Measurements from ENCODE around the gene TOR4A.

The TOR4A gene

GRCh38 chr9:137278061-137278701 lies 655 bp downstream of the TOR4A start:
- no peaks in the 10 kb centered on the region for H3K9me3 ChIP-seq (ENCODE audit: low read depth, low read length)
- no peaks in the 10 kb centered on the region; the same call in 1 of the 2 replicates for H3K36me3 ChIP-seq (ENCODE audit: insufficient read depth, low read length)
- TF ChIP-seq FOXP2 (optimal IDR thresholded peaks at IDR 0.05; ENCODE audit: control extremely low read depth, extremely low read length, insufficient read depth) = no peak
- no peak for TF ChIP-seq POLR2AphosphoS5 (IDR thresholded peaks at IDR 0.05; ENCODE audit: borderline replicate concordance, low read depth, low read length)
- no peak for TF ChIP-seq EZH2 (IDR thresholded peaks at IDR 0.05)
- no peak for DNase-seq (ENCODE audit: low read depth, low spot score)
- H3K9ac ChIP-seq (ENCODE audit: insufficient read length) = no peak overlapping the region
- H3K27ac ChIP-seq = peak overlapping the region; percentile 82; the same call in 1 of the 2 replicates
- no peak overlapping the region for H3K4me3 ChIP-seq

GRCh38 chr9:137278721-137279711 lies 1.5 kb downstream of the TOR4A start:
- no peaks in the 10 kb centered on the region for H3K9me3 ChIP-seq (ENCODE audit: low read depth, low read length)
- no peak for TF ChIP-seq FOXP2 (optimal IDR thresholded peaks at IDR 0.05; ENCODE audit: control extremely low read depth, extremely low read length, insufficient read depth)
- no peak overlapping the region for H3K27ac ChIP-seq
- H3K36me3 ChIP-seq (ENCODE audit: insufficient read depth, low read length) = no peaks in the 10 kb centered on the region
- DNase-seq (ENCODE audit: low read depth, low spot score) = no peak
- H3K9ac ChIP-seq (ENCODE audit: insufficient read length) = no peak overlapping the region
- H3K4me3 ChIP-seq = no peak overlapping the region

GRCh38 chr9:137279741-137280473 lies 2.4 kb downstream of the TOR4A start:
- no peak overlapping the region for H3K27ac ChIP-seq
- no peak overlapping the region for H3K4me3 ChIP-seq
- H3K36me3 ChIP-seq (ENCODE audit: insufficient read depth, low read length) = no peaks in the 10 kb centered on the region
- TF ChIP-seq POLR2AphosphoS5 (IDR thresholded peaks at IDR 0.05; ENCODE audit: borderline replicate concordance, low read depth, low read length) (no peak), FOXP2 (optimal IDR thresholded peaks at IDR 0.05; ENCODE audit: control extremely low read depth, extremely low read length, insufficient read depth) (no peak), EZH2 (IDR thresholded peaks at IDR 0.05) (no peak)
- no peak overlapping the region for H3K9ac ChIP-seq (ENCODE audit: insufficient read length)
- no peaks in the 10 kb centered on the region for H3K9me3 ChIP-seq (ENCODE audit: low read depth, low read length)
- DNase-seq (ENCODE audit: low read depth, low spot score) = no peak

- TF ChIP-seq EZH2 (IDR thresholded peaks at IDR 0.05) = no peak
- TF ChIP-seq POLR2AphosphoS5 (IDR thresholded peaks at IDR 0.05; ENCODE audit: borderline replicate concordance, low read depth, low read length) = no peak
- no peak for TF ChIP-seq FOXP2 (optimal IDR thresholded peaks at IDR 0.05; ENCODE audit: control extremely low read depth, extremely low read length, insufficient read depth)
- Histone ChIP-seq H3K9ac (ENCODE audit: insufficient read length) (no peak overlapping the region), H3K4me3 (no peak overlapping the region), H3K27ac (no peak overlapping the region), H3K9me3 (ENCODE audit: low read depth, low read length) (no peaks in the 10 kb centered on the region), H3K36me3 (ENCODE audit: insufficient read depth, low read length) (no peaks in the 10 kb centered on the region)
- DNase-seq (ENCODE audit: low read depth, low spot score) = no peak
Observed at GRCh38 chr9:137280474-137281344, 3.2 kb downstream of the TOR4A start.

- H3K27ac ChIP-seq = no peak overlapping the region
- no peak overlapping the region for H3K9ac ChIP-seq (ENCODE audit: insufficient read length)
- no peak overlapping the region for H3K4me3 ChIP-seq
Observed at GRCh38 chr9:137281345-137282116, 4.0 kb downstream of the TOR4A start.

GRCh38 chr9:137286975-137287383 lies 9.5 kb downstream of the TOR4A start:
- H3K9me3 ChIP-seq (ENCODE audit: low read depth, low read length) = no peaks in the 10 kb centered on the region
- TF ChIP-seq EZH2 (IDR thresholded peaks at IDR 0.05) (no peak), FOXP2 (optimal IDR thresholded peaks at IDR 0.05; ENCODE audit: control extremely low read depth, extremely low read length, insufficient read depth) (no peak), POLR2AphosphoS5 (IDR thresholded peaks at IDR 0.05; ENCODE audit: borderline replicate concordance, low read depth, low read length) (no peak)
- no peaks in the 10 kb centered on the region for H3K36me3 ChIP-seq (ENCODE audit: insufficient read depth, low read length)
- no peak overlapping the region for H3K4me3 ChIP-seq
- no peak overlapping the region for H3K27ac ChIP-seq
- H3K9ac ChIP-seq (ENCODE audit: insufficient read length) = no peak overlapping the region
- no peak for DNase-seq (ENCODE audit: low read depth, low spot score)

More at GRCh38 chr9:137281345-137282116, 4.0 kb downstream of the TOR4A start:
- no peak for TF ChIP-seq POLR2AphosphoS5 (IDR thresholded peaks at IDR 0.05; ENCODE audit: borderline replicate concordance, low read depth, low read length)
- TF ChIP-seq FOXP2 (optimal IDR thresholded peaks at IDR 0.05; ENCODE audit: control extremely low read depth, extremely low read length, insufficient read depth) = no peak
- TF ChIP-seq EZH2 (IDR thresholded peaks at IDR 0.05) = no peak
- no peak for DNase-seq (ENCODE audit: low read depth, low spot score)
- no peaks in the 10 kb centered on the region for H3K9me3 ChIP-seq (ENCODE audit: low read depth, low read length)
- H3K36me3 ChIP-seq (ENCODE audit: insufficient read depth, low read length) = no peaks in the 10 kb centered on the region

GRCh38 chr9:137293094-137293481 lies 15.6 kb downstream of the TOR4A start:
- no peak overlapping the region for H3K4me3 ChIP-seq
- no peak for DNase-seq (ENCODE audit: low read depth, low spot score)

More at GRCh38 chr9:137293094-137293481, 15.6 kb downstream of the TOR4A start:
- Histone ChIP-seq H3K9ac (ENCODE audit: insufficient read length) (no peak overlapping the region), H3K9me3 (ENCODE audit: low read depth, low read length) (no peaks in the 10 kb centered on the region; the same call in 1 of the 2 replicates), H3K27ac (no peak overlapping the region), H3K36me3 (ENCODE audit: insufficient read depth, low read length) (no peaks in the 10 kb centered on the region)
- TF ChIP-seq FOXP2 (optimal IDR thresholded peaks at IDR 0.05; ENCODE audit: control extremely low read depth, extremely low read length, insufficient read depth) = no peak
- no peak for TF ChIP-seq POLR2AphosphoS5 (IDR thresholded peaks at IDR 0.05; ENCODE audit: borderline replicate concordance, low read depth, low read length)
- no peak for TF ChIP-seq EZH2 (IDR thresholded peaks at IDR 0.05)

All from SK-N-MC (cell line).